HG03378 (cell line): Measurements from ENCODE around the gene ADGRV1.
"Not testable (repeated sequence)": the region's sequence is repeated elsewhere in the genome, so short reads cannot be mapped to it uniquely, and the experiment has no call there.

Experiments
- ATAC-seq: cut with Tn5 transposase; IDR thresholded peaks from one replicate; pipeline ENCODE4 v1.9.1; 2021; ENCODE audit warnings: mild to moderate bottlenecking, moderate library complexity; ENCODE audit not compliant: unreplicated experiment

Gene ADGRV1

GRCh38 chr5:91018712-91019371 lies 460.2 kb downstream of the ADGRV1 start:
- no peak for ATAC-seq

- no peak for ATAC-seq
Observed at GRCh38 chr5:91020065-91020800, 461.6 kb downstream of the ADGRV1 start.

- ATAC-seq: no peak
Observed at GRCh38 chr5:91022518-91022917, 463.9 kb downstream of the ADGRV1 start.

GRCh38 chr5:91024206-91024605 lies 465.6 kb downstream of the ADGRV1 start:
- no peak for ATAC-seq

DNA sequence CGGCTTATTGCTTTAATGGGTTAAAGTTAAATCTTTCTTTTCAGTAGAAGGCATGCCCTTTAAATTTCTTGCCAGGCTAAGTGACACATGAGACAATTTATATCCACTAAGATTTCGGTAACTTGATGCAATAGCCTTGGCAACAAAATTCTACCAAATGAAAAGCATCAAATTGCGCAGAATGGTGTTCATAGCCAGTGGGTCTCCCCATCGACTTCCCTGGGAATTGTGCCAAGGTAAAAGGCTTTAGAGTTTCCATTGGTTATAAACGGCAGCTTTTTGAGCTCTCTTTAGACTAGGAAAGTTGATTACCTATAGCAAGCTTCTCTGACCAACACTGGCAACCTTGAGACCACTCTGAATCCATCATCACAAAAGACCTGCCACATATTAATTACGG lies 466.1 kb downstream of the ADGRV1 start:
- ATAC-seq: no peak

DNA sequence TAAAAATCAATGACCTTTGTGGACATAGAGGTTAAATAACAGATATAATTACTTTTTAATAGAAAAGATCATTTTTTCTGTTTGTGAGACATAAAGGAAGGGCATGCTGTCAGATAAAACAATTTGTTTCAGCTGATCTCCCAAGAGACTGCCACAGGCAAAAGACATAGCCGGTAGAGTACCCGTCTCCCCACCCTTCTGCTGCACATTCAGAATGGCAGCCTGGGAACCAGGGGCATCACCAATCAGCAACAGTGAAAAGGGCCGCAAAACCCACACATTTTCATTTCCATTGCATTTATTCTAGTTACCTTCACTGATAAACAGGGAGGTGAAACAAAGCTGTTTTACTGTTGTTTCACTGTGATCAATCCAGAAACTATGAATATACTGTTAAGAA lies 466.9 kb downstream of the ADGRV1 start:
- ATAC-seq: no peak

GRCh38 chr5:91025956-91026355 lies 467.4 kb downstream of the ADGRV1 start:
- no peak for ATAC-seq

DNA sequence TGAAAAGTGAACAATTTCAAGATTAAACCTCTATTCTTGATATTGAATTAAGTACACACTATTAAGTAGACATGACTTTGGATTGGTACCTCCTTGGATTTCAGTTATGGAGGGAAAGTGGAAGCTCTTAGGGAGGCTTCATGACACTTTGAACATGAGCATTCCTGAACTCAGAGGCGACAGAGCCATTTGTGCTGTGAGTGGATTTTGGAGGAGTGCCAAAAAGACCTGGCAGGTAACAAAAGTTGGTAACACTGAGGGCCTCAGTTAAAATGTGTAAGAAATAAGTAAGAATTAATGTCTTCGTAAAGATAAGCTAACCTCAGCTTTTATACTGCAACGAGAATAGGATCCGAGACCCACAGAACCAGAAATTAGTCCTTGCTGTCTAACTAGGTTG lies 467.9 kb downstream of the ADGRV1 start:
- ATAC-seq: no peak

- no peak for ATAC-seq
Observed at GRCh38 chr5:91027405-91028139, 469.0 kb downstream of the ADGRV1 start.

DNA sequence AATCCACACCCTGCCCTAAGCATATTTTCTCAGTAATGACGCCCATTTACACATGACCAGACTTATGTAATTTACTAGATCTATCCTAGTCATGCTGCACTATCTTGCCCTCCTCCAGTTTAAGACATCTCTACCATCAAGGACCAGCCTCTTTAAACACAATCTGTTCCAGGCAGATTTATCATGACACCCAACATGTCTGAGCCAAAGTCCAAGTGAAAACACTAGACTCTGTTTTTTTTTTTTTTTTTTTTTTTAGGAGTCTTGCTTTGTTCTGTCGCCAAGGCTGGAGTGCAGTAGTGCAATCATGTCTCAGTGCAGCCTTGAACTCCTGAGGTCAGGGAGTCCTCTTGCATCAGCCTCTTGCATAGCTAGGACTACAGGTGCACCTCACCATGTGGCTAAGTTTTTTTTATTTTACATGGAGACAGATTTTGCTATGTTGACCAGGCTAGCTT lies 469.9 kb downstream of the ADGRV1 start:
- no peak for ATAC-seq

- no peak for ATAC-seq
Observed at GRCh38 chr5:91030521-91031401, 472.2 kb downstream of the ADGRV1 start.

DNA sequence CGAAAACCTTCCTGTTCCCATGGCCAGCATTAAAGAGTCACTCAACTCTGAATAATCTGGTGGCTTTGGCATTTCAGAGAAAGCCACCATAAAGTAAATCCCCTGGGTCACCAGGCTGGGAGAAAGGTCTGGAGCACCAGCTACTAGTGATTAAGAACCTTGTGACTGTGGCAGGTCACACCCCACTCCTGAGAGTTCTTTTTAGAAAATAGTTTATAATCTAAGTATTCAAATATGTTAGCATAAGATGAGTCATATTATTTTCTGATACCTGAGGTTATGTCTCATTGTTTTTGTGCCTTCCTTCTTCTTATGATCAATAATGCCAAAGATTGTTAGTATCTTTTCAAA lies 472.8 kb downstream of the ADGRV1 start:
- no peak for ATAC-seq

DNA sequence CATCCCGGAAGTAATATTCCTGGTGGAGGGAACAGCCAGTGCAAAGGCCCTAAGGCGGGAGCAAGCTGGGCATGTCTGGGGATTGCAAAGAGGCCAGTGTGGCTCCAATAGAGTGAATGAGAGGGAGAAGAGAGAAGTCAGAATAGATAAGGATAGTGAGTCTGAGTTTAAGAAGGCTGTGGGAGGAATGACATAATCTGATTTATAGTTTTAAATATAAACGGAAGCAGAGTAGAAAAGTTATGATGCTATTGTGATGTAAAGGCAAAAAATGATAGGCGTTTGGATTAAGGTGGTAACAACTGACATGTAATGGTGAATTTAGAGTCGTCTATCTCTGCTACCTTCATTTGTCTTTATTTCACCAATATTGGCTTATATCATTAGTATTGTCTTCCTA lies 473.5 kb downstream of the ADGRV1 start:
- no peak for ATAC-seq

- no peak for ATAC-seq
Observed at GRCh38 chr5:91033370-91033769, 474.8 kb downstream of the ADGRV1 start.

- ATAC-seq: no peak
Observed at GRCh38 chr5:91038180-91038808, 479.7 kb downstream of the ADGRV1 start.

DNA sequence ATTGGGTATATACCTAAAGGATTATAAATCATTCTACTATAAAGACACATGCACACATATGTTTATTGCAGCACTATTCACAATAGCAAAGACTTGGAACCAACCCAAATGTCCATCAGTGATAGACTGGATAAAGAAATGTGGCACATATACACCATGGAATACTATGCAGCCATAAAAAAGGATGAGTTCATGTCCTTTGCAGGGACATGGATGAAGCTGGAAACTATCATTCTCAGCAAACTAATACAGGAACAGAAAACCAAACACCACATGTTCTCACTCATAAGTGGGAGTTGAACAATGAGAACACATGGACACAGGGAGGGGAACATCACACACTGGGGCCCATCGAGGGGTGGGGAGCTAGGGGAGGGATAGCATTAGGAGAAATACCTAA lies 482.5 kb downstream of the ADGRV1 start:
- not testable (repeated sequence) for ATAC-seq

DNA sequence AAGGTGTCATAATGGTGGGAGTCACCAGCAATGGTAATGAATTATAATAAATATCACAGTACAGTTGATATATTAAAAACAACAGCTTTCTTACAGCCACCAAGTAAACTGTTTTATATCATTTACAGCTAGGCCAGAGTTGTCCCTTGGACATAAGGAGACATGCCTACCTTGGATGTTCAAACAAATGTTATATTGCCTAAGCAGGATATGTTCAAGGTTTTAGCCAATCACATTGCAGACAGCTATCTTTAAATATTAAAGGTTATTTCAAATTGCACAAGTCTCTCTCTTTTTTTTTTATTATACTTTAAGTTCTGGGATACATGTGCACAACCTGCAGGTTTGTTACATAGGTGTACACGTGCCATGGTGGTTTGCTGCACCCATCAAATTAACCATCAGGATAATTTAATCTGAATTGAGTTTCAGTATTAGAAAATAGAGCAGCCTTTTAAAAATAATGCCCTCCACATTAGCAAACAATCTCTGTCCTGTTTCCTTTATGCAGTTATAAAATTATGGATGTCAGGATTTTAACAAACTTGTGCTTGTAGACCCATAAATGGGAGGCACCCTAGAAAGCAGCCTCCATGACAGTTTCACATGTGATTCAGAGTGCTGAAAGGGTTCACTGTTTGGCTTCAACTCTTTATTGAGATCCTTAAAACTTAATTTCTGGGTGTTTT lies 483.8 kb downstream of the ADGRV1 start:
- ATAC-seq: no peak

DNA sequence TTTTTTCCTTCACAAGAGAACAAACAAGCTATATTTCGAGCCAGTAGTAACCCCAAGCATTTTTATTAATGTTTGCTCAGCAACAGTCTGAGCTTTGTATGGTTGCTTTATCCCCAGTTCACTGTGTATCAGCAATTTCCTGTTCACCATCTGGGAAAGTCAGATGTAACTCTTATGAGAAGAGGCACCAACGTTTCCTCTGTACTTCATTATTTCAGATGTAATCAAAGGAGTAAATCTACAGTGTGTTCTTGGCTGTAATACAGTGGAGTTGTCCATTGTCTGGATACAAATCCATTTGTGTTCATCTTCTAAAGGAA lies 484.3 kb downstream of the ADGRV1 start:
- ATAC-seq: no peak

DNA sequence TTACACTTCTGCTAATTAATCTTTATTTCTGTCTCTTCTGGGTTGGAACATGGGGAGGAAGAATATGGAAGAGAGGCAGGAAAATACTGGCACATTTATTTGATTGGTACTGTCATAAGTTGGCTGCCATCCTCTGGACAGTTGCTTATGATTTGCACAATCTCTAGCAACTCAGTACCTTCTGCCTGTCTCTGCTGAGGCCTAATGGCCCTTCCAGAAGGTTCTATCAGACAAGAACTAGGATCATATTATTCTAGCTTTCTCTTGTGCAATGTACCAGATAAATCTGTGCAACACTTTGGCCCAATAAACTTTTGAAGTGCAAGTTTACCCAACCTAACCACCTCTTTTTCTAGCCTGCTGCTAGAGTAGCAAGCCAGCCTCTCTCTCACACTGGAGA lies 489.5 kb downstream of the ADGRV1 start:
- no peak for ATAC-seq

- no peak for ATAC-seq
Observed at GRCh38 chr5:91049112-91049511, 490.5 kb downstream of the ADGRV1 start.
